Astrocyte (in vitro differentiated cells and primary cell): ENCODE results near the gene TMEM9B.

Experiments
- EZH2 ChIP-seq: IDR thresholded peaks from 2 replicates; pipeline ENCODE4 v1.6.1; 2012; ENCODE audit warnings: mild to moderate bottlenecking, low read length, inconsistent platforms; ENCODE audit not compliant: insufficient read depth
- TF ChIP-seq, protein P1 (sequence below): IDR thresholded peaks from 2 replicates; pipeline ENCODE4 v1.5.1; 2011; ENCODE audit warnings: low read depth, mild to moderate bottlenecking, inconsistent platforms, low read length, moderate library complexity; ENCODE audit not compliant: insufficient read depth

DNA sequence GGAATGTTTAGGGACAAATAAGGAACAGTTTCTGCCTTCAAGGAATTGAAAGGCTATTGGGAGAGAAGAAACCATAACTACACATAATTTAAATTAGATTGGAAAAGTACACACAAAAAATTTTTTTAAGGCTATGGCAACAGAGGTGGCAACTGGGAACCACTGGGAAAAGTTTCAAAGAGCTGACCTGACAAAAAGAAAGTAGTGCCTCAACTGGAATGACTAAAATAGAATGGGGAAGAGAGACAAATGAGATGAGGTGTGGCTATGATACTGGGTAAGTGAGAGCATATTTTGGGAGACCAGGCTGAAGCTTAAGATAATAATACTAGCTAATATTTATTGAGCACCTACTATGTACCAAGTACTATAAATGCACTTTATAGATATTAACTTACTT is 56.1 kb downstream of the TMEM9B start:
- TF ChIP-seq, protein P1, sequence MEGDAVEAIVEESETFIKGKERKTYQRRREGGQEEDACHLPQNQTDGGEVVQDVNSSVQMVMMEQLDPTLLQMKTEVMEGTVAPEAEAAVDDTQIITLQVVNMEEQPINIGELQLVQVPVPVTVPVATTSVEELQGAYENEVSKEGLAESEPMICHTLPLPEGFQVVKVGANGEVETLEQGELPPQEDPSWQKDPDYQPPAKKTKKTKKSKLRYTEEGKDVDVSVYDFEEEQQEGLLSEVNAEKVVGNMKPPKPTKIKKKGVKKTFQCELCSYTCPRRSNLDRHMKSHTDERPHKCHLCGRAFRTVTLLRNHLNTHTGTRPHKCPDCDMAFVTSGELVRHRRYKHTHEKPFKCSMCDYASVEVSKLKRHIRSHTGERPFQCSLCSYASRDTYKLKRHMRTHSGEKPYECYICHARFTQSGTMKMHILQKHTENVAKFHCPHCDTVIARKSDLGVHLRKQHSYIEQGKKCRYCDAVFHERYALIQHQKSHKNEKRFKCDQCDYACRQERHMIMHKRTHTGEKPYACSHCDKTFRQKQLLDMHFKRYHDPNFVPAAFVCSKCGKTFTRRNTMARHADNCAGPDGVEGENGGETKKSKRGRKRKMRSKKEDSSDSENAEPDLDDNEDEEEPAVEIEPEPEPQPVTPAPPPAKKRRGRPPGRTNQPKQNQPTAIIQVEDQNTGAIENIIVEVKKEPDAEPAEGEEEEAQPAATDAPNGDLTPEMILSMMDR = no peak
- TF ChIP-seq EZH2 = no peak
